ENCODE results near the gene TCP11.

Gene TCP11

DNA sequence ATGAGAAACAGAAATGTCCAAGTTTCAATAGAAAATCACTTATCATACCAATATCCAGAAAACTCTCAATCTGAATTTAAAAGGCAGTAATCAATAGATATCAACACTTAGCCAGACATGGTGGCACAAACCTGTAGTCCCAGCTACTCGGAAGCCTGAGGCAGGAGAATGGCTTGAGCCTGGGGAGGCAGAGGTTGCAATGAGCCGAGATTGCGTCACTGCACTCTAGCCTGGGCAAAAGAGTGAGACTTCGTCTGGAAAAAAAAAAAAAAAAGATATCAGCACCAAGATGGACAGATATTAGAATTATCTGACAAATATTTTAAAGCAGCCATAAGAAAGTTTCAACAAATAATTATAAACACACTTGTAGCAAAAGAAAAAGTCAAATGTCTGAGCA, 47.0 kb downstream of the TCP11 start:
- 0 out of 22 replicates have a peak, but pooled peaks of 1 of the 11 experiments have one; percentile 15 for TF ChIP-seq Cebpa-rat (IDR thresholded peaks at IDR 0.05)
- peaks cover 0 to 8% (median under 1%) of the 10 kb centered on the region in 10 experiments; a peak in 3 of 20 replicates for H3K4me1 ChIP-seq
- no peaks in the 10 kb centered on the region for H3K9me3 ChIP-seq (replicated peaks in 1 of 11)

DNA sequence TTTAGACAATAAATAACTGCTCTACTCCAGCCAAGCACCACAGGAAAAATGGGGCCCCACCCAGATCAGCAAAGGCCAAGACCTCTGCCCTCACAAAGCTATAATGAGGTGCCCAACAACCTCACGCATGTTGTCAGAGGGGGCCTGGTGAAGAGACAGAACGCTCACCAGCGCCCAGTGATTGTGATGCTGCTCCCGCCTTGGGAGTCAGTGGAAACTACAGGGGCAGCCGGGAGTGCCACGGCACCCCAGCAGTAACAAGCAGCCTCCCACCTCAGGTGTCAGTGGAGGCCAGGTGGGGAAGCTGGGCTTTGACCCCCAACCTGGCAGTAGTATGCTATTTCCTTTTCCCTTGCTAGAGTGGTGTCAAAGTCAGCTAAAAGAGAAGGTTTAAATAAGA, 47.4 kb downstream of the TCP11 start:
- Histone ChIP-seq H3K4me3 (no peak overlapping the region), H4K20me1 (peaks cover 0 to 4% (median 0%) of the 10 kb centered on the region in 11 experiments; a peak in 2 of 22 replicates), H3K36me3 (peaks cover 0 to 39% (median 14%) of the 10 kb centered on the region in 11 experiments; a peak in 13 of 22 replicates), H3K9ac (no peak overlapping the region), H3K9me3 (replicated peaks in 1 of 11) (no peaks in the 10 kb centered on the region), H3K4me2 (no peak overlapping the region), H3K4me1 (peaks cover 0 to 12% (median 3%) of the 10 kb centered on the region in 10 experiments; a peak in 5 of 20 replicates), H3K27ac (no peak overlapping the region), H3K27me3 (no peaks in the 10 kb centered on the region)
- TF ChIP-seq Cebpa-rat (IDR thresholded peaks at IDR 0.05) = no peak

More for the DNA sequence above, 47.0 kb downstream of the TCP11 start:
- H3K4me2 ChIP-seq = no peak overlapping the region
- peaks cover 0 to 35% (median 10%) of the 10 kb centered on the region in 11 experiments; a peak in 9 of 22 replicates for H3K36me3 ChIP-seq
- no peaks in the 10 kb centered on the region for H3K27me3 ChIP-seq
- no peak overlapping the region for H3K9ac ChIP-seq
- H4K20me1 ChIP-seq = peaks cover 0 to 4% (median 0%) of the 10 kb centered on the region in 11 experiments; a peak in 2 of 22 replicates
- no peak overlapping the region for H3K4me3 ChIP-seq
- no peak overlapping the region for H3K27ac ChIP-seq

DNA sequence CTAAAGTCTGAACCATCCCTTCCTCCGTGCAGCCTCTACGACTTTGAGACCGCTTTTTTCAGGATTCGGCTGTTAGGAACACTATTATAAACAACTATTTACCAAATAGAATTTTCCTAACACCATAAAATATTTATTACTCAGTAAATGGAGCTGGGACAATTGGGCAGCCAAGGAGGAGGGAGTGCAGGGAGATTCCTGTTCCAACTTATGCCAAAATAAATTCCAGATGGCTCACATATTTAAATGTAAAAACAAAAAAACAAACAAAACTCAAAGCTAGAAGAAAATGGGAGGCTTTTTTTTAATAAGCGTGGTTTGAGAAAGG, 48.1 kb downstream of the TCP11 start:
- no peaks in the 10 kb centered on the region for H3K9me3 ChIP-seq (replicated peaks in 1 of 11)
- no peak overlapping the region for H3K9ac ChIP-seq
- peaks cover 4 to 46% (median 21%) of the 10 kb centered on the region in 11 experiments; a peak in 16 of 22 replicates for H3K36me3 ChIP-seq
- H3K4me1 ChIP-seq = peaks cover 0 to 19% (median 10%) of the 10 kb centered on the region in 10 experiments; a peak in 15 of 20 replicates
- H3K4me3 ChIP-seq = no peak overlapping the region
- no peak for TF ChIP-seq Cebpa-rat (IDR thresholded peaks at IDR 0.05)
- no peak overlapping the region for H3K27ac ChIP-seq
- H4K20me1 ChIP-seq = peaks cover 0 to 4% (median 0%) of the 10 kb centered on the region in 11 experiments; a peak in 2 of 22 replicates
- no peaks in the 10 kb centered on the region for H3K27me3 ChIP-seq
- H3K4me2 ChIP-seq = no peak overlapping the region

DNA sequence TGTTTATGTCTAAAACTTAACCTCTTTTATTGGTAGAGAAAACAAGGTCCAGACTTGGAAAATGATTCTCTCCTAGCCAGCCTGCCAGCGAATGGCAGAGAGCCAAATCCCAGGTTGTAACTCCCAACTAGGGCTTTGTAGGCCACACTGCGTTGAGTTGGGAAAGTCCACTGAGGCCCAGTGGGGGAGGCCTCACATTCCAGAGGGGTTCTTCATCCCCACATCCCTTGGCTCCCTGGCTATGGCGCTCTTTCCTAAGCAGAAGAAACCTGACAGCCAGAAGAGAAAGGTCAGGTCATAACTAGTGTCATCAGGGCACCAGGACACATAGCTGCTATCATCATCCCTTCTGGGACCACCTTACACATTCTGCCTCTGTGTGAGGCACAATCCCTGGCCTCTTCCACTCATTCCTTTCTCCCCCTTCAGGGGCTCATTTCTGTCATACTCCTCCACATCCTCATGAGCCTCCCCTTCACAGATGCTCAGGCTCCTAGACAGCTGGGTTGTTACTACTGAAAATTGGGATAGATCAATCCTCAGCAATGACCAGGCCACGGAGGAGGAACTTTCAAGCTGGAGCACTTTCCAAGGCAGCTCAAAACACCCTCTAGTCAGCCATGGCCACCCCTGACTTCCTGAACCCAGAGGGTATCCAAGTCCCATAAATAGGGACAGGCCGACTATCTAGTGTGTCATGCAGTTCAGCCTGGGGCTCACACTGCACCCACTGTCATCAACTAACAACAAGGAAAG, 48.6 kb downstream of the TCP11 start:
- no peak for TF ChIP-seq Cebpa-rat (IDR thresholded peaks at IDR 0.05)
- Histone ChIP-seq H3K27me3 (no peaks in the 10 kb centered on the region), H3K4me1 (peaks cover 0 to 25% (median 15%) of the 10 kb centered on the region in 10 experiments; a peak in 15 of 20 replicates), H3K27ac (no peak overlapping the region), H4K20me1 (peaks cover 0 to 4% (median 0%) of the 10 kb centered on the region in 11 experiments; a peak in 2 of 22 replicates), H3K9ac (no peak overlapping the region), H3K4me2 (no peak overlapping the region), H3K4me3 (no peak overlapping the region), H3K9me3 (replicated peaks in 1 of 11) (no peaks in the 10 kb centered on the region), H3K36me3 (peaks cover 8 to 52% (median 27%) of the 10 kb centered on the region in 11 experiments; a peak in 19 of 22 replicates)

DNA sequence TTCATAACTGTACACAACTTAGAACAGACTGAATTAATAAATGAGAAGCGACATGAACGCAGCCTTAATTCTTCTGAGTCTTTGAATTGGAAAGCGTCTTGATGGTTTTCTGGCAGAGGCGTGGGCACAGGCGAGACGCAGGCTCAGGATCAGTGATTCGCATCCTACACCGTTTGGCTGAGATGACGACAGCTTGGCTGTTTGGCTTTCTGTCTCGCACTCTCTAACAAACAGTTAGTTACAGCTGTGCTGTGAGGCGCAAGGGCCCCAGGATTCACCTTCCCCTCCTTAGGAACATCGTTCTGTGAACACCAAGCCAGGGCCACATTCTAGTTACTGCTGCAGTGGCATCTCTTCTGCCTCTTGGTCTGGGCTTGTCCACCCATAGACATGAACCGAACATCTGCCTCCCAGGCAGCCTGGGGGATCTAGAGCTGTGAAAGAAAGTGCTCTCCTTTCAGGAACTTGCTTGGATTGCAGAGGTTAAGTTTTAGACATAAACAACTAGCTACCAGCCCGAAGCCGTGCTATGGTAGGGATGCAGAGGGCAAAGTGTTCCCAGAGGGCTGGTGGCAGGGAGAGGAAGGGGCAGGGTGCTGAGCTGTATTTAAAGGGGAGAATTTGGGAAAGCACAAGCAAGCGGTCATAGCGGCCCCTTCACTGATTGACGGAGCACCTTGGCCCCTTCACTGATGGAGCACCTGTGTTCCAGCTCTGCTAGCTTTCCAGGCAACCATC, 49.6 kb downstream of the TCP11 start:
- no peaks in the 10 kb centered on the region for H3K9me3 ChIP-seq (replicated peaks in 1 of 11)
- H3K27me3 ChIP-seq = no peaks in the 10 kb centered on the region
- H3K27ac ChIP-seq = no peak overlapping the region
- H3K4me3 ChIP-seq = no peak overlapping the region
- peaks cover 0 to 28% (median 18%) of the 10 kb centered on the region in 10 experiments; a peak in 15 of 20 replicates for H3K4me1 ChIP-seq
- no peak overlapping the region for H3K9ac ChIP-seq
- peaks cover 11 to 62% (median 36%) of the 10 kb centered on the region in 11 experiments; a peak in 20 of 22 replicates for H3K36me3 ChIP-seq
- TF ChIP-seq Cebpa-rat (IDR thresholded peaks at IDR 0.05) = no peak
- H3K4me2 ChIP-seq = no peak overlapping the region
- peaks cover 0 to 6% (median 0%) of the 10 kb centered on the region in 11 experiments; a peak in 2 of 22 replicates for H4K20me1 ChIP-seq

DNA sequence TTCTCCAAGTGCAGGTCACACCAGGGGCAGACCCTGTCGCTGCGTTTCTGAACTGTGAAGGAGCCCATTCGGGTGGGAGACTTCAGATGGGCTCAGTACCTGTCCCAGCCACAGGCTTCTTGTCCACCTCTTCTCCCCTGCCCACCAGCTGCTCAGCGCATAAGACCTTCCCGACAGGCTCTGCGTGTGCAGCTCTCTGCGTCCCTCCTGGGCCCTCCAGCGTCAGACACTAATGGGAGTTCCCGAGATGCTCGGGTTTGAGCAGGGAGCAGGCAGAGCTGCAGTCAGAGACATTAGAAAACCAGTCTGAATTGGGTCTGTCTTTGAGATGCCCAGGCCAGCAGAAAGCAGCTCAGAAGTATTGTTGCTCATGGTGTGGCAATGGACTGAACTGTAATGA, 50.4 kb downstream of the TCP11 start:
- peaks cover 11 to 70% (median 44%) of the 10 kb centered on the region in 11 experiments; a peak in 20 of 22 replicates for H3K36me3 ChIP-seq
- no peak overlapping the region for H3K9ac ChIP-seq
- H4K20me1 ChIP-seq = peaks cover 0 to 6% (median 0%) of the 10 kb centered on the region in 11 experiments; a peak in 2 of 22 replicates
- H3K4me3 ChIP-seq = no peak overlapping the region
- peaks cover 0 to 28% (median 18%) of the 10 kb centered on the region in 10 experiments; a peak in 15 of 20 replicates for H3K4me1 ChIP-seq
- H3K27me3 ChIP-seq = no peaks in the 10 kb centered on the region
- H3K27ac ChIP-seq = no peak overlapping the region
- TF ChIP-seq Cebpa-rat (IDR thresholded peaks at IDR 0.05) = no peak
- H3K4me2 ChIP-seq = no peak overlapping the region
- no peaks in the 10 kb centered on the region for H3K9me3 ChIP-seq (replicated peaks in 1 of 11)

DNA sequence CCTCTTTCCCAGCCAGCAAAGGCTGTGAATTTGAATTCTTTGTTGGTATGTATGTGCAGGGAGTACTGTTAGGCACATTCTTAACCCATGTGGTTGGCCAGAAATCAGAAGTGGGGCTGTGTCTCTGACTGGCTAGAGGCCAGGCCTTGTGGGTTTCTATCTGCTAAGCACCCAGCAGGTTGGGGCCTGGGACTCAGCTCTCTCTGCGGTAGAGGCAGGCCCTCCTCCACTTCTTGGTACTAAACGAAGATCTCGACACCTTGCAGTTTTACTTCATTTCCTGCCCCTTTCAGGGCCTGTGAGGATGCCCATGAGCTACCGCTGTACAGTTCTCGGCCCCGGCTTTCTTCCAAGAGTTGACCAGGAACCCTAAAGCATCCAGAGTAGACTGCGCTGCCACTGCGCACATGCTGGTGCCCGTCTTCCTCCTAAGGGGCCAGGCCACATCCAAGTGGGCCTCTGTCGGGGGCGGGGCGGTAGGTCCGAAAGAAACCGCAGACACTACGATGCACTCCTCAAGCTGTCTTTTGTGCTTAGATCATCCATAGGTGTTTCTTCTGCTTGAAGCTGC, 51.1 kb downstream of the TCP11 start:
- H3K4me2 ChIP-seq = no peak overlapping the region
- H3K36me3 ChIP-seq = peaks cover 11 to 77% (median 51%) of the 10 kb centered on the region in 11 experiments; a peak in 20 of 22 replicates
- no peak for TF ChIP-seq Cebpa-rat (IDR thresholded peaks at IDR 0.05)
- no peaks in the 10 kb centered on the region for H3K9me3 ChIP-seq (replicated peaks in 1 of 11)
- no peaks in the 10 kb centered on the region for H3K27me3 ChIP-seq
- H3K9ac ChIP-seq = no peak overlapping the region
- peaks cover 0 to 6% (median 0%) of the 10 kb centered on the region in 11 experiments; a peak in 2 of 22 replicates for H4K20me1 ChIP-seq
- H3K4me1 ChIP-seq = peaks cover 0 to 28% (median 18%) of the 10 kb centered on the region in 10 experiments; a peak in 15 of 20 replicates
- H3K4me3 ChIP-seq = no peak overlapping the region
- no peak overlapping the region for H3K27ac ChIP-seq

DNA sequence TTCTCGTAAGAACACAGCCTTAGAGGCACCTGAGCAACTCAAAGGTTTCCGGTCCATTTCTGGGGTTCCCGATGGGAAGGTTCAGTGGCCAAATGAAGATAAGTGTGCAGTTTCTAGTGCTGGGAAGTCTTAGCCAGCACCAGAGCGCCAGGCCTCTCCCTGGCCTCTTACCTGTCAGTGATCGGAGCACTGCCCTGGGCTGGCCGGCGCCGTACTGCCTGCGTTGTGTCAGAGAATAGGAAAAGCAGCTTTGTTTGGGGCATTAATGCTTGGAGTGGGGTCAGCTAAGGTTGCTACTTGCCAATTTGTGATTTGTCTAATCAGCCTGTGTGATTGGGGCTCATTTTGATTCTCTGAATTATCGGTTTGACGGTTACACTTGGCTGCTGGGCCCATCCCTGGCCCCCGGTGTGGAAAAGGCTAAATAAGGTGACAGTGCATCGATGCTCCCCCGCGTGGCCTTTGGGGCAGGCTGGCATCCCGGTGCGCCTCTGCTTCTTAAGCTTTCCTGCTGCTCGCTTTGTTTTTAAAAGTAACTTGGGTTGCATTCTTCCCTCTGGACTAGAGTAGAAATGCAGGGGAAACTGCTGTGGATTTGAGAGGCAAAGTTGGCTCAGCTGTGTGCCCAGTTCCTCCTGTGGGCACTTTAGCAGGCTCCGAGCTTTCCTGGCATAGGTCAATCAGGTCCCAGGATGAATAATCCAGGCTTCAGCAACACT, 51.8 kb downstream of the TCP11 start:
- Histone ChIP-seq H4K20me1 (peaks cover 0 to 6% (median 0%) of the 10 kb centered on the region in 11 experiments; a peak in 2 of 22 replicates), H3K9ac (no peak overlapping the region), H3K9me3 (replicated peaks in 1 of 11) (no peaks in the 10 kb centered on the region), H3K4me3 (no peak overlapping the region), H3K36me3 (peaks cover 11 to 83% (median 51%) of the 10 kb centered on the region in 11 experiments; a peak in 20 of 22 replicates), H3K27me3 (no peaks in the 10 kb centered on the region), H3K27ac (no peak overlapping the region), H3K4me2 (peak overlapping the region in 2 of 11 experiments; percentile 69 to 70; a peak in 5 of 22 replicates), H3K4me1 (peaks cover 0 to 28% (median 18%) of the 10 kb centered on the region in 10 experiments; a peak in 15 of 20 replicates)
- TF ChIP-seq Cebpa-rat (IDR thresholded peaks at IDR 0.05) = no peak

Measured in BLaER1 treated with 17β-estradiol and CSF1 and Interleukin-3, amounts not matched to agents 10 nM and 100 nM (cell line).